HEK293 (cell line): ENCODE data around the gene FAM171A2.
A peak's percentile ranks its signal among the peaks of the same experiment; 100 is the strongest.

Experiments used
- CTCF ChIA-PET: fragments of 350-600 bp; formaldehyde crosslinking; extraction: SDS; loops from one replicate; lab custom pipeline; 2021; ENCODE audit warnings: antibody characterized with exemption; lab: Yijun Ruan, JAX
- POLR2A ChIA-PET: fragments of 300-600 bp; formaldehyde crosslinking; extraction: SDS; loops from one replicate; lab custom pipeline; 2020; ENCODE audit warnings: antibody characterized with exemption, inconsistent platforms; lab: Yijun Ruan, JAX
- H3K27ac ChIP-seq: fragments of 200-500 bp; sonication (Bioruptor generic); 2 replicates; pipeline ENCODE4 v1.5.1; 2014; ENCODE audit warnings: low read depth, low read length, control low read depth, inconsistent platforms; ENCODE audit errors: extremely low read depth
- H3K36me3 ChIP-seq, 2 experiments: fragments of 200-500 bp in 1 of 2; sonication (Bioruptor generic) in 1 of 2; 1 replicate in 1 of 2; 2 replicates in 1 of 2; pipeline ENCODE4 v1.5.1; 2014 to 2017; ENCODE audit warnings: inconsistent platforms in 2 of 2, low read length in 2 of 2; ENCODE audit not compliant: control insufficient read depth in 2 of 2, insufficient read depth in 1 of 2
- H3K4me1 ChIP-seq: fragments of 200-500 bp; sonication (Bioruptor generic); 2 replicates; pipeline ENCODE4 v1.5.1; 2014; ENCODE audit warnings: mild to moderate bottlenecking, low read length, inconsistent platforms; ENCODE audit not compliant: control insufficient read depth, insufficient read depth
- H3K4me3 ChIP-seq: 2 replicates; pipeline ENCODE4 v1.5.1; 2011; ENCODE audit warnings: low read depth, mild to moderate bottlenecking, control low read depth, low read length, moderate library complexity
- H3K9me3 ChIP-seq: fragments of 200-500 bp; sonication (Bioruptor generic); 2 replicates; pipeline ENCODE4 v1.5.1; 2014; ENCODE audit warnings: low read depth, low read length, inconsistent platforms; ENCODE audit not compliant: control insufficient read depth, insufficient read depth
- PATZ1 ChIP-seq: fragments of 450-650 bp; formaldehyde crosslinking; IDR thresholded peaks from 2 replicates; pipeline ENCODE4 v1.5.1; 2016; ENCODE audit warnings: missing biosample characterization, missing genetic modification characterization
- SCRT1 ChIP-seq: fragments of 450-650 bp; formaldehyde crosslinking; IDR thresholded peaks from 2 replicates; pipeline ENCODE4 v1.5.1; 2016; ENCODE audit warnings: missing biosample characterization, missing genetic modification characterization, borderline replicate concordance
- ZBTB6 ChIP-seq: fragments of 450-650 bp; formaldehyde crosslinking; IDR thresholded peaks from 2 replicates; pipeline ENCODE4 v1.5.1; 2017; ENCODE audit warnings: missing biosample characterization, missing genetic modification characterization
- ZFHX2 ChIP-seq: fragments of 450-650 bp; formaldehyde crosslinking; conservative IDR thresholded peaks from 2 replicates; pipeline ENCODE4 v1.5.1; 2016; ENCODE audit warnings: missing biosample characterization, missing genetic modification characterization
- ZNF133 ChIP-seq: fragments of 450-650 bp; formaldehyde crosslinking; IDR thresholded peaks from 2 replicates; pipeline ENCODE4 v1.5.1; 2016; ENCODE audit warnings: missing biosample characterization, missing genetic modification characterization
- ZNF223 ChIP-seq: fragments of 450-650 bp; formaldehyde crosslinking; IDR thresholded peaks from 2 replicates; pipeline ENCODE4 v1.5.1; 2016; ENCODE audit warnings: missing biosample characterization, missing genetic modification characterization
- ZNF544 ChIP-seq: fragments of 450-650 bp; formaldehyde crosslinking; IDR thresholded peaks from 2 replicates; pipeline ENCODE4 v1.5.0; 2017; ENCODE audit warnings: missing biosample characterization, missing genetic modification characterization
- ZNF600 ChIP-seq: fragments of 450-650 bp; formaldehyde crosslinking; IDR thresholded peaks from 2 replicates; pipeline ENCODE4 v1.5.1; 2016; ENCODE audit warnings: missing biosample characterization, missing genetic modification characterization
- TF ChIP-seq, protein P1 (sequence below): fragments of 450-650 bp; formaldehyde crosslinking; IDR thresholded peaks from 2 replicates; pipeline ENCODE4 v1.5.1; 2016; ENCODE audit warnings: missing biosample characterization, missing genetic modification characterization
- TF ChIP-seq, protein P2 (sequence below): fragments of 450-650 bp; formaldehyde crosslinking; IDR thresholded peaks from 2 replicates; pipeline ENCODE4 v1.5.1; 2016; ENCODE audit warnings: missing biosample characterization, missing genetic modification characterization
- TF ChIP-seq, protein P3 (sequence below): fragments of 450-650 bp; formaldehyde crosslinking; IDR thresholded peaks from 2 replicates; pipeline ENCODE4 v1.5.1; 2016; ENCODE audit warnings: missing biosample characterization, missing genetic modification characterization, borderline replicate concordance
- TF ChIP-seq, protein P4 (sequence below): fragments of 450-650 bp; formaldehyde crosslinking; IDR thresholded peaks from 2 replicates; pipeline ENCODE4 v1.5.1; 2016; ENCODE audit warnings: missing biosample characterization, missing genetic modification characterization
- TF ChIP-seq, protein P5 (sequence below): fragments of 450-650 bp; formaldehyde crosslinking; IDR thresholded peaks from 2 replicates; pipeline ENCODE4 v1.5.1; 2016; ENCODE audit warnings: missing biosample characterization, missing genetic modification characterization

Gene FAM171A2

DNA sequence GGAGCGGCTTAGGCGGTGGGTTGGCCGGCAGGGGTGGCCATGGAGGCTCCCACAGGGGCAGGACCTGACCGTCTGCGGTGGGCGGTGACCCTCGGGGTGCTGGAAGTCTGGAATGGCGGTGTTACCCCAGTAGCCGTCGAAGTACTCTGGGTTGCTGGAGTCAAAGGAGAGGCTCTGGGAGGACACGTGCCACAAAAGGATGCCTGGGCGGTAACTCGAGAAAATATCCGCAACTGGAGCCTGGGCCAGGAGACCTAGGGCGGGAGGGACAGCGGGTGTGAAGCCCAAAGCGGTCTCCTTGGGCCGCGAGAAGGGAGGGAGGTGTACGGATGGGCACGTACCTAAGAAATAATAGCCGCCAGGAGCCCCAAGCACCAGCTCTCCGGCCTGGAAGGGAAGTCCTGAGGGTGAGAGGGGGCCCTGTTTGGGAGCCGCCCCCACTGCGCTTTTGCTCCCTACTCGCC is 21.2 kb upstream of the FAM171A2 start (continued):
- TF ChIP-seq, protein P1, sequence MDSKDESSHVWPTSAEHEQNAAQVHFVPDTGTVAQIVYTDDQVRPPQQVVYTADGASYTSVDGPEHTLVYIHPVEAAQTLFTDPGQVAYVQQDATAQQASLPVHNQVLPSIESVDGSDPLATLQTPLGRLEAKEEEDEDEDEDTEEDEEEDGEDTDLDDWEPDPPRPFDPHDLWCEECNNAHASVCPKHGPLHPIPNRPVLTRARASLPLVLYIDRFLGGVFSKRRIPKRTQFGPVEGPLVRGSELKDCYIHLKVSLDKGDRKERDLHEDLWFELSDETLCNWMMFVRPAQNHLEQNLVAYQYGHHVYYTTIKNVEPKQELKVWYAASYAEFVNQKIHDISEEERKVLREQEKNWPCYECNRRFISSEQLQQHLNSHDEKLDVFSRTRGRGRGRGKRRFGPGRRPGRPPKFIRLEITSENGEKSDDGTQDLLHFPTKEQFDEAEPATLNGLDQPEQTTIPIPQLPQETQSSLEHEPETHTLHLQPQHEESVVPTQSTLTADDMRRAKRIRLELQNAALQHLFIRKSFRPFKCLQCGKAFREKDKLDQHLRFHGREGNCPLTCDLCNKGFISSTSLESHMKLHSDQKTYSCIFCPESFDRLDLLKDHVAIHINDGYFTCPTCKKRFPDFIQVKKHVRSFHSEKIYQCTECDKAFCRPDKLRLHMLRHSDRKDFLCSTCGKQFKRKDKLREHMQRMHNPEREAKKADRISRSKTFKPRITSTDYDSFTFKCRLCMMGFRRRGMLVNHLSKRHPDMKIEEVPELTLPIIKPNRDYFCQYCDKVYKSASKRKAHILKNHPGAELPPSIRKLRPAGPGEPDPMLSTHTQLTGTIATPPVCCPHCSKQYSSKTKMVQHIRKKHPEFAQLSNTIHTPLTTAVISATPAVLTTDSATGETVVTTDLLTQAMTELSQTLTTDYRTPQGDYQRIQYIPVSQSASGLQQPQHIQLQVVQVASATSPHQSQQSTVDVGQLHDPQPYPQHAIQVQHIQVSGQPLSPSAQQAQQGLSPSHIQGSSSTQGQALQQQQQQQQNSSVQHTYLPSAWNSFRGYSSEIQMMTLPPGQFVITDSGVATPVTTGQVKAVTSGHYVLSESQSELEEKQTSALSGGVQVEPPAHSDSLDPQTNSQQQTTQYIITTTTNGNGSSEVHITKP (tag by site-specific recombination): no peak
- TF ChIP-seq, protein P2, sequence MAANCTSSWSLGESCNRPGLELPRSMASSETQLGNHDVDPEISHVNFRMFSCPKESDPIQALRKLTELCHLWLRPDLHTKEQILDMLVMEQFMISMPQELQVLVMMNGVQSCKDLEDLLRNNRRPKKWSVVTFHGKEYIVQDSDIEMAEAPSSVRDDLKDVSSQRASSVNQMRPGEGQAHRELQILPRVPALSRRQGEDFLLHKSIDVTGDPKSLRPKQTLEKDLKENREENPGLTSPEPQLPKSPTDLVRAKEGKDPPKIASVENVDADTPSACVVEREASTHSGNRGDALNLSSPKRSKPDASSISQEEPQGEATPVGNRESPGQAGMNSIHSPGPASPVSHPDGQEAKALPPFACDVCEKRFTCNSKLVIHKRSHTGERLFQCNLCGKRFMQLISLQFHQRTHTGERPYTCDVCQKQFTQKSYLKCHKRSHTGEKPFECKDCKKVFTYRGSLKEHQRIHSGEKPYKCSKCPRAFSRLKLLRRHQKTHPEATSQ: no peak

GRCh38 chr17:44384281-44384822 is 20.7 kb upstream of the FAM171A2 start:
- TF ChIP-seq, protein P3, sequence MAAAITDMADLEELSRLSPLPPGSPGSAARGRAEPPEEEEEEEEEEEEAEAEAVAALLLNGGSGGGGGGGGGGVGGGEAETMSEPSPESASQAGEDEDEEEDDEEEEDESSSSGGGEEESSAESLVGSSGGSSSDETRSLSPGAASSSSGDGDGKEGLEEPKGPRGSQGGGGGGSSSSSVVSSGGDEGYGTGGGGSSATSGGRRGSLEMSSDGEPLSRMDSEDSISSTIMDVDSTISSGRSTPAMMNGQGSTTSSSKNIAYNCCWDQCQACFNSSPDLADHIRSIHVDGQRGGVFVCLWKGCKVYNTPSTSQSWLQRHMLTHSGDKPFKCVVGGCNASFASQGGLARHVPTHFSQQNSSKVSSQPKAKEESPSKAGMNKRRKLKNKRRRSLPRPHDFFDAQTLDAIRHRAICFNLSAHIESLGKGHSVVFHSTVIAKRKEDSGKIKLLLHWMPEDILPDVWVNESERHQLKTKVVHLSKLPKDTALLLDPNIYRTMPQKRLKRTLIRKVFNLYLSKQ (tag by site-specific recombination): no peak
- peak; percentile 38; the same call in 1 of the 2 replicates for TF ChIP-seq ZNF600
- peak; percentile 56 for TF ChIP-seq ZFHX2 (tag by site-specific recombination)
- no peak overlapping the region for H3K4me3 ChIP-seq
- no peak overlapping the region for H3K27ac ChIP-seq
- no peaks in the 10 kb centered on the region for H3K9me3 ChIP-seq
- CTCF ChIA-PET: interaction anchor here (0.6 to 0.9 kb wide), 3 partner anchors 10 to 27 kb away, joined by 3 to 4 read pairs (median 3); no protein-coding TSS in a partner anchor
- POLR2A ChIA-PET: interaction anchor here (0.9 to 1.3 kb wide), 4 partner anchors 21 to 150 kb away, joined by 3 to 12 read pairs (median 4); partner anchors contain the start of genes FAM171A2 and GRN
- peaks cover 2% of the 10 kb centered on the region; the same call in 1 of the 2 replicates for H3K4me1 ChIP-seq
- H3K36me3 ChIP-seq: no peaks in the 10 kb centered on the region

DNA sequence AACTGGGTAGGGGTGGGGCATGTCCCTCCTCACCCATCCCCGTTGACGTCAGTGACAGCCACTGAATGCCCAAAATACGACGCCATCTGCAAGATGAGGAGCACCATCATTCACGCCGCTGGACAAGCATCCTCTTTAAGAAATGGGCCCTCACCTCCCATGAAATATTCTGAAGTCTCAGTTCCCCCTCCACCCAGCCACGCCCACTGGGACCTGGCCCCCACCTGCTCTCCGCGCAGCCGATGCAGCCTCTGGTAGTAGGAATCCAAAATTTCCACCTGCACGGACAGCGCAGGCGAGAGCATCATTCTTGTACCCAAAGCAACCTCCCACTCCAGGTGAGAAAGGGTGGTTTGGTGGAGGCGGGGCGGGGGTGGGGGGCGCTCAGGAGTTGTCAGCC is 20.2 kb upstream of the FAM171A2 start:
- POLR2A ChIA-PET: no interaction called here
- Histone ChIP-seq H3K9me3 (no peaks in the 10 kb centered on the region), H3K4me3 (no peak overlapping the region), H3K27ac (no peak overlapping the region), H3K4me1 (peaks cover 2% of the 10 kb centered on the region; the same call in 1 of the 2 replicates), H3K36me3 (no peaks in the 10 kb centered on the region)
- TF ChIP-seq ZNF133 (tag by site-specific recombination): no peak
- TF ChIP-seq, protein P4, sequence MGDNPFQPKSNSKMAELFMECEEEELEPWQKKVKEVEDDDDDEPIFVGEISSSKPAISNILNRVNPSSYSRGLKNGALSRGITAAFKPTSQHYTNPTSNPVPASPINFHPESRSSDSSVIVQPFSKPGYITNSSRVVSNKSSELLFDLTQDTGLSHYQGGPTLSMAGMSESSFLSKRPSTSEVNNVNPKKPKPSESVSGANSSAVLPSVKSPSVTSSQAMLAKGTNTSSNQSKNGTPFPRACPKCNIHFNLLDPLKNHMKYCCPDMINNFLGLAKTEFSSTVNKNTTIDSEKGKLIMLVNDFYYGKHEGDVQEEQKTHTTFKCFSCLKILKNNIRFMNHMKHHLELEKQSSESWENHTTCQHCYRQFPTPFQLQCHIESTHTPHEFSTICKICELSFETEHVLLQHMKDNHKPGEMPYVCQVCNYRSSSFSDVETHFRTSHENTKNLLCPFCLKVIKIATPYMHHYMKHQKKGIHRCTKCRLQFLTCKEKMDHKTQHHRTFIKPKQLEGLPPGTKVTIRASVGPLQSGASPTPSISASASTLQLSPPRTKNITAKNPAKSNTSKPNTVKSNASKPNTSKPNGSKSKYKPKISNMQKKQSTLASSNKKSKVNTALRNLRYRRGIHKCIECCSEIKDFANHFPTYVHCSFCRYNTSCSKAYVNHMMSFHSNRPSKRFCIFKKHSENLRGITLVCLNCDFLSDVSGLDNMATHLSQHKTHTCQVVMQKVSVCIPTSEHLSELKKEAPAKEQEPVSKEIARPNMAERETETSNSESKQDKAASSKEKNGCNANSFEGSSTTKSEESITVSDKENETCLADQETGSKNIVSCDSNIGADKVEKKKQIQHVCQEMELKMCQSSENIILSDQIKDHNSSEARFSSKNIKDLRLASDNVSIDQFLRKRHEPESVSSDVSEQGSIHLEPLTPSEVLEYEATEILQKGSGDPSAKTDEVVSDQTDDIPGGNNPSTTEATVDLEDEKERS (tag by site-specific recombination): no peak
- TF ChIP-seq PATZ1 (tag by site-specific recombination): no peak
- TF ChIP-seq, protein P5, sequence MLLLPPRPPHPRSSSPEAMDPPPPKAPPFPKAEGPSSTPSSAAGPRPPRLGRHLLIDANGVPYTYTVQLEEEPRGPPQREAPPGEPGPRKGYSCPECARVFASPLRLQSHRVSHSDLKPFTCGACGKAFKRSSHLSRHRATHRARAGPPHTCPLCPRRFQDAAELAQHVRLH (tag by site-specific recombination): no peak
- TF ChIP-seq ZNF544 (tag by site-specific recombination): no peak
- TF ChIP-seq ZBTB6 (tag by site-specific recombination): no peak
- no peak for TF ChIP-seq ZNF223 (tag by site-specific recombination)
- TF ChIP-seq SCRT1 (tag by site-specific recombination): no peak
- TF ChIP-seq, protein P3 (tag by site-specific recombination): no peak
- CTCF ChIA-PET: no interaction called here
